Activated T-cell treated with anti-CD3 and anti-CD28 coated beads for 24 hours (primary cell): ENCODE data around the gene EFHD1.

ENCODE experiments used
- DNase-seq: peaks from one replicate; pipeline ENCODE4 v3.0.0-alpha.2; 2020; ENCODE audit warnings: low read depth

EFHD1 gene

GRCh38 chr2:232633413-232634205 is at the start of gene EFHD1:
Gene EFHD1 (plus strand): TSS chr2:232633604. CDS start chr2:232633705, 101 bp downstream.
- peak; percentile 42 for DNase-seq

GRCh38 chr2:232584238-232584637 is 49.2 kb upstream of the EFHD1 start:
- no peak for DNase-seq

- no peak for DNase-seq
Observed at GRCh38 chr2:232586943-232587505, 46.4 kb upstream of the EFHD1 start.

GRCh38 chr2:232587512-232587911 is 45.9 kb upstream of the EFHD1 start:
- no peak for DNase-seq

GRCh38 chr2:232588031-232588430 is 45.4 kb upstream of the EFHD1 start:
- DNase-seq = no peak

GRCh38 chr2:232588680-232589585 is 44.5 kb upstream of the EFHD1 start:
- no peak for DNase-seq

GRCh38 chr2:232592772-232593395 is 40.5 kb upstream of the EFHD1 start:
- DNase-seq = no peak

- DNase-seq = no peak
Observed at GRCh38 chr2:232593982-232594381, 39.4 kb upstream of the EFHD1 start.

- DNase-seq = no peak
Observed at GRCh38 chr2:232597362-232598079, 35.9 kb upstream of the EFHD1 start.

GRCh38 chr2:232598293-232598692 is 35.1 kb upstream of the EFHD1 start:
- no peak for DNase-seq

GRCh38 chr2:232600053-232600773 is 33.2 kb upstream of the EFHD1 start:
- no peak for DNase-seq

- DNase-seq = no peak
Observed at GRCh38 chr2:232603283-232603682, 30.1 kb upstream of the EFHD1 start.

GRCh38 chr2:232604535-232604934 is 28.9 kb upstream of the EFHD1 start:
- no peak for DNase-seq

- no peak for DNase-seq
Observed at GRCh38 chr2:232607011-232607410, 26.4 kb upstream of the EFHD1 start.

GRCh38 chr2:232609607-232610006 is 23.8 kb upstream of the EFHD1 start:
- no peak for DNase-seq

- DNase-seq = no peak
Observed at GRCh38 chr2:232610081-232610480, 23.3 kb upstream of the EFHD1 start.

- no peak for DNase-seq
Observed at GRCh38 chr2:232611061-232611460, 22.3 kb upstream of the EFHD1 start.

- peak; percentile 50 for DNase-seq
Observed at GRCh38 chr2:232611559-232612218, 21.7 kb upstream of the EFHD1 start.

- DNase-seq = no peak
Observed at GRCh38 chr2:232613538-232614134, 19.8 kb upstream of the EFHD1 start.

GRCh38 chr2:232615339-232615738 is 18.1 kb upstream of the EFHD1 start:
- DNase-seq = no peak
